HEK293 (cell line): ENCODE measurements around the gene VEGFB.

Experiments used
- CTCF ChIA-PET: fragments of 350-600 bp; formaldehyde crosslinking; extraction: SDS; loops from one replicate; lab custom pipeline; 2021; ENCODE audit warnings: antibody characterized with exemption; lab: Yijun Ruan, JAX
- POLR2A ChIA-PET: fragments of 300-600 bp; formaldehyde crosslinking; extraction: SDS; loops from one replicate; lab custom pipeline; 2020; ENCODE audit warnings: antibody characterized with exemption, inconsistent platforms; lab: Yijun Ruan, JAX
- H3K27ac ChIP-seq: fragments of 200-500 bp; sonication (Bioruptor generic); 2 replicates; pipeline ENCODE4 v1.5.1; 2014; ENCODE audit warnings: low read depth, low read length, control low read depth, inconsistent platforms; ENCODE audit errors: extremely low read depth
- H3K36me3 ChIP-seq, 2 experiments: fragments of 200-500 bp in 1 of 2; sonication (Bioruptor generic) in 1 of 2; 1 replicate in 1 of 2; 2 replicates in 1 of 2; pipeline ENCODE4 v1.5.1; 2014 to 2017; ENCODE audit warnings: inconsistent platforms in 2 of 2, low read length in 2 of 2; ENCODE audit not compliant: control insufficient read depth in 2 of 2, insufficient read depth in 1 of 2
- H3K4me1 ChIP-seq: fragments of 200-500 bp; sonication (Bioruptor generic); 2 replicates; pipeline ENCODE4 v1.5.1; 2014; ENCODE audit warnings: mild to moderate bottlenecking, low read length, inconsistent platforms; ENCODE audit not compliant: control insufficient read depth, insufficient read depth
- H3K4me3 ChIP-seq: 2 replicates; pipeline ENCODE4 v1.5.1; 2011; ENCODE audit warnings: low read depth, mild to moderate bottlenecking, control low read depth, low read length, moderate library complexity
- H3K9me3 ChIP-seq: fragments of 200-500 bp; sonication (Bioruptor generic); 2 replicates; pipeline ENCODE4 v1.5.1; 2014; ENCODE audit warnings: low read depth, low read length, inconsistent platforms; ENCODE audit not compliant: control insufficient read depth, insufficient read depth
- GLI2 ChIP-seq: fragments of 450-650 bp; formaldehyde crosslinking; IDR thresholded peaks from 2 replicates; pipeline ENCODE4; 2017; ENCODE audit warnings: missing biosample characterization, missing genetic modification characterization, low read depth, borderline replicate concordance
- KLF1 ChIP-seq: fragments of 450-650 bp; formaldehyde crosslinking; IDR thresholded peaks from 2 replicates; pipeline ENCODE4 v1.5.1; 2016; ENCODE audit warnings: missing biosample characterization, missing genetic modification characterization
- PRDM1 ChIP-seq: fragments of 450-650 bp; formaldehyde crosslinking; IDR thresholded peaks from 2 replicates; pipeline ENCODE4; 2016; ENCODE audit warnings: missing biosample characterization, missing genetic modification characterization
- WT1 ChIP-seq: fragments of 450-650 bp; formaldehyde crosslinking; IDR thresholded peaks from 2 replicates; pipeline ENCODE4 v1.5.1; 2016; ENCODE audit warnings: missing biosample characterization, missing genetic modification characterization
- YY1 ChIP-seq: fragments of 450-650 bp; formaldehyde crosslinking; IDR thresholded peaks from 2 replicates; pipeline ENCODE4 v1.5.1; 2018; ENCODE audit warnings: missing biosample characterization, missing genetic modification characterization
- ZBTB48 ChIP-seq: fragments of 450-650 bp; formaldehyde crosslinking; IDR thresholded peaks from 2 replicates; pipeline ENCODE4 v1.5.1; 2016; ENCODE audit warnings: missing biosample characterization, missing genetic modification characterization
- ZFP69B ChIP-seq: fragments of 450-650 bp; formaldehyde crosslinking; IDR thresholded peaks from 2 replicates; pipeline ENCODE4 v1.5.1; 2016; ENCODE audit warnings: missing biosample characterization, missing genetic modification characterization
- ZIC2 ChIP-seq: fragments of 450-650 bp; formaldehyde crosslinking; IDR thresholded peaks from 2 replicates; pipeline ENCODE4 v1.5.1; 2016; ENCODE audit warnings: missing biosample characterization, missing genetic modification characterization
- ZNF10 ChIP-seq: fragments of 450-650 bp; formaldehyde crosslinking; IDR thresholded peaks from 2 replicates; pipeline ENCODE4 v1.5.1; 2017; ENCODE audit warnings: missing biosample characterization, missing genetic modification characterization
- ZNF133 ChIP-seq: fragments of 450-650 bp; formaldehyde crosslinking; IDR thresholded peaks from 2 replicates; pipeline ENCODE4 v1.5.1; 2016; ENCODE audit warnings: missing biosample characterization, missing genetic modification characterization
- ZNF146 ChIP-seq: fragments of 450-650 bp; formaldehyde crosslinking; IDR thresholded peaks from 2 replicates; pipeline ENCODE4 v1.5.1; 2016; ENCODE audit warnings: missing biosample characterization, missing genetic modification characterization
- ZNF18 ChIP-seq: fragments of 450-650 bp; formaldehyde crosslinking; IDR thresholded peaks from 2 replicates; pipeline ENCODE4 v1.5.1; 2016; ENCODE audit warnings: missing biosample characterization, missing genetic modification characterization
- ZNF239 ChIP-seq: fragments of 450-650 bp; formaldehyde crosslinking; IDR thresholded peaks from 2 replicates; pipeline ENCODE4 v1.5.1; 2016; ENCODE audit warnings: missing biosample characterization, missing genetic modification characterization
- ZNF335 ChIP-seq: fragments of 450-650 bp; formaldehyde crosslinking; conservative IDR thresholded peaks from 2 replicates; pipeline ENCODE4 v1.5.1; 2016; ENCODE audit warnings: missing biosample characterization, missing genetic modification characterization
- ZNF354C ChIP-seq: fragments of 450-650 bp; formaldehyde crosslinking; IDR thresholded peaks from 2 replicates; pipeline ENCODE4 v1.5.1; 2016; ENCODE audit warnings: missing biosample characterization, missing genetic modification characterization, low read depth, borderline replicate concordance
- ZNF423 ChIP-seq: fragments of 450-650 bp; formaldehyde crosslinking; IDR thresholded peaks from 2 replicates; pipeline ENCODE4 v1.5.1; 2016; ENCODE audit warnings: missing biosample characterization, missing genetic modification characterization
- ZNF623 ChIP-seq: fragments of 450-650 bp; formaldehyde crosslinking; IDR thresholded peaks from 2 replicates; pipeline ENCODE4 v1.5.1; 2016; ENCODE audit warnings: missing biosample characterization, missing genetic modification characterization
- ZNF776 ChIP-seq: fragments of 450-650 bp; formaldehyde crosslinking; IDR thresholded peaks from 2 replicates; pipeline ENCODE4 v1.5.0; 2017; ENCODE audit warnings: missing biosample characterization, missing genetic modification characterization, borderline replicate concordance
- TF ChIP-seq, protein P1 (sequence below): fragments of 450-650 bp; IDR thresholded peaks from 2 replicates; pipeline ENCODE4 v1.5.1; 2018; ENCODE audit warnings: missing biosample characterization, missing genetic modification characterization

Gene VEGFB

DNA sequence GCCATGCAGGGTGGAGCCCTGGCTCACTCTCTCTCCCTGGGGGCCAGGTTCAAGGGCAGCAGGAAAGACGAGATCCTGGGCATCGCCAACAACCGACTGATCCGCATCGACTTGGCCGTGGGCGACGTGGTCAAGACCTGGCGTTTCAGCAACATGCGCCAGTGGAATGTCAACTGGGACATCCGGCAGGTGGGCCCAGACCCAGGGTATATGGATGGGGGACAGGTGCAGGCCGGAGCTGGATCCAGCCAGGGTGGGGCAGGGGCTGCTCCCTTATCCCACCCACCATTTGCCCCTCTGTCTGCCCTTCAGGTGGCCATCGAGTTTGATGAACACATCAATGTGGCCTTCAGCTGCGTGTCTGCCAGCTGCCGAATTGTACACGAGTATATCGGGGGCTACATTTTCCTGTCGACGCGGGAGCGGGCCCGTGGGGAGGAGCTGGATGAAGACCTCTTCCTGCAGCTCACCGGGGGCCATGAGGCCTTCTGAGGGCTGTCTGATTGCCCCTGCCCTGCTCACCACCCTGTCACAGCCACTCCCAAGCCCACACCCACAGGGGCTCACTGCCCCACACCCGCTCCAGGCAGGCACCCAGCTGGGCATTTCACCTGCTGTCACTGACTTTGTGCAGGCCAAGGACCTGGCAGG lies 11.3 kb upstream of the VEGFB start:
- Histone ChIP-seq H3K27ac (no peak overlapping the region), H3K4me1 (peaks cover 3% of the 10 kb centered on the region; the same call in 1 of the 2 replicates), H3K36me3 (peaks cover 0 to 26% of the 10 kb centered on the region in 2 experiments; a peak in 1 of 3 replicates), H3K9me3 (no peaks in the 10 kb centered on the region), H3K4me3 (no peak overlapping the region)
- ChIA-PET POLR2A (interaction anchor here (0.5 to 2.1 kb wide), 6 partner anchors 9 to 39 kb away, joined by 3 to 7 read pairs (median 4); partner anchors contain the start of gene STIP1), CTCF (interaction anchor here (0.6 to 1.7 kb wide), 2 partner anchors 19 to 25 kb away, joined by 3 to 4 read pairs; no protein-coding TSS in a partner anchor)
- no peak for TF ChIP-seq ZNF133 (tag by site-specific recombination)
- peak; percentile 81 for TF ChIP-seq KLF1

DNA sequence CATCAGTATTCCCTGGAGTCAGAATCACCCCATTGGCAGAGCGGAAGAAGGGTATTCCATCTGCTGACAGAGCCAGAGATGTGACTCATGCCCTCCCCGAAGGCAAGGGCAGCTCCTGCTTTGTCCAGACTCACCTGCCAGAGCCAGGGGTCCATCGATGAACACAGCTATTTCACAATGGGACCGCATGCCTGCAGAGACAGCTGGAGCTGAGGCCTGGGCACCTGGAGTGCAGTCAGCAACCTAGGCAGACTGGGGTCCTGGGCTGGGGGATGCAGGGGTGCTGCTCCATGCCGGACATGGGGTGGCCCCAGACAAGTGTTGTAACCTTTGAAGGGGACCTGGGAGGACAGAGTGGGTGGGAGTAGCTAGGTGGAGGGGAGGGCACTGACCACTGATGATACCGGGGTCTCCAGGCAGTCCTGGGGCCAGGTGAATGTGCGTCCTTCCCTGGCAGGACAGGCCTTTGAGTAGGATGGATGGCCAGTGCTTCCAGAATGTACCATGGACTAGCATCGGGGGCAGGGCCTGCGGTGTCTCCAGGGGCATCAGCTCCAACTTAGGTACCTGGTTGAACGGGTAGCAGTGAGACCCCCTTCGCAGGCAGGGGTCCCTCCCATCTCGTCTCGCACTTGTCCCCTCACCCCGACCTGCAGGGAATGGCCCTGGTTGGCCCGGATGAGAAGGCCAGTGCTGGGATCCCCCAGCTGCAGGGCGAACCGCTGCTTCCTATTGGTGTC lies 10.1 kb upstream of the VEGFB start:
- H3K4me3 ChIP-seq = no peak overlapping the region
- no peaks in the 10 kb centered on the region for H3K9me3 ChIP-seq
- no peak for TF ChIP-seq ZNF239 (tag by site-specific recombination)
- TF ChIP-seq ZNF10 (tag by site-specific recombination) = peak; percentile 43; the same call in 1 of the 2 replicates
- no peak for TF ChIP-seq GLI2 (tag by site-specific recombination)
- no peak for TF ChIP-seq ZNF776 (tag by site-specific recombination)
- TF ChIP-seq ZNF146 (tag by site-specific recombination) = no peak
- TF ChIP-seq, protein P1, sequence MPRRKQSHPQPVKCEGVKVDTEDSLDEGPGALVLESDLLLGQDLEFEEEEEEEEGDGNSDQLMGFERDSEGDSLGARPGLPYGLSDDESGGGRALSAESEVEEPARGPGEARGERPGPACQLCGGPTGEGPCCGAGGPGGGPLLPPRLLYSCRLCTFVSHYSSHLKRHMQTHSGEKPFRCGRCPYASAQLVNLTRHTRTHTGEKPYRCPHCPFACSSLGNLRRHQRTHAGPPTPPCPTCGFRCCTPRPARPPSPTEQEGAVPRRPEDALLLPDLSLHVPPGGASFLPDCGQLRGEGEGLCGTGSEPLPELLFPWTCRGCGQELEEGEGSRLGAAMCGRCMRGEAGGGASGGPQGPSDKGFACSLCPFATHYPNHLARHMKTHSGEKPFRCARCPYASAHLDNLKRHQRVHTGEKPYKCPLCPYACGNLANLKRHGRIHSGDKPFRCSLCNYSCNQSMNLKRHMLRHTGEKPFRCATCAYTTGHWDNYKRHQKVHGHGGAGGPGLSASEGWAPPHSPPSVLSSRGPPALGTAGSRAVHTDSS (tag by site-specific recombination) = no peak
- no peak for TF ChIP-seq YY1 (tag by site-specific recombination)
- TF ChIP-seq ZNF354C (tag by site-specific recombination) = no peak
- H3K4me1 ChIP-seq = peaks cover 3% of the 10 kb centered on the region; the same call in 1 of the 2 replicates
- peaks cover 0 to 26% of the 10 kb centered on the region in 2 experiments; a peak in 1 of 3 replicates for H3K36me3 ChIP-seq
- H3K27ac ChIP-seq = no peak overlapping the region
- CTCF ChIA-PET = interaction anchor here (0.6 to 1.7 kb wide), 2 partner anchors 11 to 20 kb away, joined by 3 read pairs; no protein-coding TSS in a partner anchor
- POLR2A ChIA-PET = interaction anchor here (1.0 to 2.1 kb wide), 4 partner anchors 10 to 39 kb away, joined by 3 to 7 read pairs (median 4); partner anchors contain the start of gene STIP1

GRCh38 chr11:64224891-64225607 lies 9.3 kb upstream of the VEGFB start:
- H3K4me1 ChIP-seq = peaks cover 3% of the 10 kb centered on the region; the same call in 1 of the 2 replicates
- H3K9me3 ChIP-seq = no peaks in the 10 kb centered on the region
- peaks cover 0 to 26% of the 10 kb centered on the region in 2 experiments; a peak in 1 of 3 replicates for H3K36me3 ChIP-seq
- H3K4me3 ChIP-seq = peak overlapping the region; percentile 77
- peak overlapping the region; percentile 52; the same call in 1 of the 2 replicates for H3K27ac ChIP-seq
- POLR2A ChIA-PET = interaction anchor here (0.8 to 2.1 kb wide), 4 partner anchors 13 to 92 kb away, joined by 3 to 12 read pairs (median 6); partner anchors contain the start of genes PRDX5 and TRMT112
- TF ChIP-seq WT1 (tag by site-specific recombination) (no peak), ZNF335 (tag by site-specific recombination) (peak; percentile 64; the same call in 1 of the 2 replicates), ZIC2 (tag by site-specific recombination) (no peak), ZNF18 (tag by site-specific recombination) (no peak), ZNF423 (no peak), ZBTB48 (tag by site-specific recombination) (peak; percentile 35; the same call in 1 of the 2 replicates), PRDM1 (tag by site-specific recombination) (no peak), ZNF623 (no peak), ZFP69B (tag by site-specific recombination) (no peak)
- TF ChIP-seq, all 188 proteins: peak for 2
- CTCF ChIA-PET = interaction anchor here (0.5 to 1.9 kb wide), 2 partner anchors 20 to 37 kb away, joined by 4 to 10 read pairs; no protein-coding TSS in a partner anchor
